H9 (cell line): Measurements from ENCODE around the gene NR1D1. TPM values are rescaled to one million over a fixed set of nuclear protein-coding genes. Genes with fewer than 3 reads are reported as not detected.

ENCODE experiments used
- DNase-seq: peaks from one replicate; pipeline ENCODE4 v3.0.0-alpha.2; 2017
- H2AFZ ChIP-seq: one replicate; pipeline ENCODE4 v1.6.1; 2013; ENCODE audit warnings: mild to moderate bottlenecking, low read length, control low read depth, moderate library complexity
- H2AK5ac ChIP-seq: 2 replicates; pipeline ENCODE4 v1.6.1; 2013; ENCODE audit warnings: low read length, control low read depth, mixed read lengths; ENCODE audit not compliant: insufficient read length
- H2BK120ac ChIP-seq: one replicate; pipeline ENCODE4 v1.6.1; 2013; ENCODE audit warnings: low read depth, mild to moderate bottlenecking, low read length, control low read depth, inconsistent platforms; ENCODE audit not compliant: poor library complexity, severe bottlenecking
- H2BK12ac ChIP-seq: 2 replicates; pipeline ENCODE4 v1.6.1; 2013; ENCODE audit warnings: low read length, control low read depth, mixed read lengths, low read depth; ENCODE audit not compliant: insufficient read length
- H2BK15ac ChIP-seq: 2 replicates; pipeline ENCODE4 v1.6.1; 2013; ENCODE audit warnings: low read depth, low read length, control low read depth
- H2BK20ac ChIP-seq: one replicate; pipeline ENCODE4 v1.6.1; 2013; ENCODE audit warnings: low read depth, mild to moderate bottlenecking, low read length, control low read depth, inconsistent platforms; ENCODE audit not compliant: poor library complexity, severe bottlenecking
- H2BK5ac ChIP-seq: 2 replicates; pipeline ENCODE4 v1.6.1; 2013; ENCODE audit warnings: low read length, control low read depth, mixed read lengths; ENCODE audit not compliant: insufficient read length
- H3K14ac ChIP-seq: 2 replicates; pipeline ENCODE4 v1.6.1; 2013; ENCODE audit warnings: low read length, control low read depth; ENCODE audit not compliant: insufficient read depth
- H3K18ac ChIP-seq: 2 replicates; pipeline ENCODE4 v1.6.1; 2013; ENCODE audit warnings: low read depth, mild to moderate bottlenecking, mixed read lengths, low read length, control low read depth; ENCODE audit not compliant: insufficient read length
- H3K23ac ChIP-seq: 2 replicates; pipeline ENCODE4 v1.6.1; 2013; ENCODE audit warnings: low read length, control low read depth, mixed read lengths, low read depth; ENCODE audit not compliant: insufficient read length
- H3K23me2 ChIP-seq: 2 replicates; pipeline ENCODE4 v1.6.1; 2013; ENCODE audit warnings: low read depth, mild to moderate bottlenecking, mixed read lengths, low read length, control low read depth; ENCODE audit not compliant: insufficient read length, poor library complexity, severe bottlenecking
- H3K27ac ChIP-seq: 2 replicates; pipeline ENCODE4 v1.5.1; 2013; ENCODE audit warnings: low read length, control low read depth, mixed read lengths, low read depth; ENCODE audit not compliant: insufficient read length
- H3K27me3 ChIP-seq: 2 replicates; pipeline ENCODE4 v1.6.1; 2013; ENCODE audit warnings: low read length, control low read depth, inconsistent platforms; ENCODE audit not compliant: insufficient read depth
- H3K4ac ChIP-seq: 2 replicates; pipeline ENCODE4 v1.6.1; 2013; ENCODE audit warnings: low read depth, mild to moderate bottlenecking, control low read depth, inconsistent platforms, low read length, moderate library complexity
- H3K4me1 ChIP-seq: 2 replicates; pipeline ENCODE4 v1.6.1; 2013; ENCODE audit warnings: low read length, control low read depth, inconsistent platforms; ENCODE audit not compliant: insufficient read depth
- H3K4me2 ChIP-seq: 2 replicates; pipeline ENCODE4 v1.6.1; 2013; ENCODE audit warnings: low read length, control low read depth, mixed read lengths; ENCODE audit not compliant: insufficient read length, insufficient read depth
- H3K56ac ChIP-seq: 2 replicates; pipeline ENCODE4 v1.6.1; 2013; ENCODE audit warnings: low read depth, mild to moderate bottlenecking, mixed read lengths, low read length, control low read depth; ENCODE audit not compliant: insufficient read length
- H3K79me1 ChIP-seq: 2 replicates; pipeline ENCODE4 v1.6.1; 2013; ENCODE audit warnings: low read depth, mild to moderate bottlenecking, moderate library complexity, low read length, control low read depth, inconsistent platforms; ENCODE audit not compliant: insufficient read depth, poor library complexity, severe bottlenecking
- H3K79me2 ChIP-seq: 2 replicates; pipeline ENCODE4 v1.6.1; 2013; ENCODE audit warnings: low read length, control low read depth, inconsistent platforms; ENCODE audit not compliant: insufficient read depth
- H3K9ac ChIP-seq: 2 replicates; pipeline ENCODE4 v1.6.1; 2013; ENCODE audit warnings: low read length, control low read depth, mixed read lengths; ENCODE audit not compliant: insufficient read length; ENCODE audit errors: extremely low read depth
- H3K9me3 ChIP-seq: one replicate; pipeline ENCODE4 v1.6.1; 2013; ENCODE audit warnings: low read depth, low read length, inconsistent platforms; ENCODE audit not compliant: control insufficient read depth
- H3T11ph ChIP-seq: one replicate; pipeline ENCODE4 v1.6.1; 2013; ENCODE audit warnings: mild to moderate bottlenecking, low read length, control low read depth, inconsistent platforms
- H4K20me1 ChIP-seq: one replicate; pipeline ENCODE4 v1.6.1; 2013; ENCODE audit not compliant: control insufficient read depth, insufficient read length, insufficient read depth
- H4K5ac ChIP-seq: 2 replicates; pipeline ENCODE4 v1.6.1; 2013; ENCODE audit warnings: low read depth, mild to moderate bottlenecking, mixed read lengths, low read length, control low read depth; ENCODE audit not compliant: insufficient read length
- H4K8ac ChIP-seq: replicated peaks from 2 replicates; pipeline ENCODE4 v1.6.1; 2013; ENCODE audit warnings: low read length, control low read depth, mixed read lengths, low read depth; ENCODE audit not compliant: insufficient read length
- H4K91ac ChIP-seq: 2 replicates; pipeline ENCODE4 v1.6.1; 2013; ENCODE audit warnings: low read depth, mild to moderate bottlenecking, moderate library complexity, mixed read lengths, low read length, control low read depth; ENCODE audit not compliant: insufficient read length
- H3K27ac Mint-ChIP-seq, 3 experiments: 2 replicates in 2 of 3; 3 replicates in 1 of 3; pipeline ENCODE4 v1.8.0; 2020 to 2021; ENCODE audit warnings: mixed read lengths in 3 of 3, mild to moderate bottlenecking in 1 of 3, moderate library complexity in 1 of 3
- H3K27me3 Mint-ChIP-seq: 2 replicates; pipeline ENCODE4 v1.8.0; 2021; ENCODE audit warnings: low read depth, mild to moderate bottlenecking, moderate library complexity, mixed read lengths
- H3K36me3 Mint-ChIP-seq, 3 experiments: 2 replicates in 2 of 3; 3 replicates in 1 of 3; pipeline ENCODE4 v1.8.0; 2020 to 2021; ENCODE audit warnings: low read depth in 3 of 3, mixed read lengths in 3 of 3; ENCODE audit not compliant: insufficient read depth in 1 of 3
- H3K4me1 Mint-ChIP-seq, 2 experiments: 2 replicates each; pipeline ENCODE4 v1.8.0; 2020; ENCODE audit warnings: mixed read lengths in 2 of 2
- H3K4me3 Mint-ChIP-seq, 2 experiments: 2 replicates in 1 of 2; 3 replicates in 1 of 2; pipeline ENCODE4 v1.8.0; 2020 to 2021; ENCODE audit warnings: mild to moderate bottlenecking in 2 of 2, mixed read lengths in 2 of 2, moderate library complexity in 1 of 2
- H3K9me3 Mint-ChIP-seq, 2 experiments: 2 replicates in 1 of 2; 3 replicates in 1 of 2; pipeline ENCODE4 v1.8.0; 2020; ENCODE audit warnings: mild to moderate bottlenecking in 2 of 2, mixed read lengths in 2 of 2, moderate library complexity in 1 of 2
- CTCF ChIP-seq: fragments of 200-600 bp; sonication (generic); conservative IDR thresholded peaks from 3 replicates; pipeline ENCODE4 v1.8.0; 2021; ENCODE audit warnings: antibody characterized with exemption, mild to moderate bottlenecking
- WGBS: extraction: QIAGEN DNeasy Blood & Tissue Kit; methylation state at CpG from one replicate; pipeline ENCODE4 v1.1.7; 2013; ENCODE audit warnings: missing lambda C conversion rate, low lambda C conversion rate, mixed read lengths; ENCODE audit not compliant: insufficient read length; ENCODE audit errors: extremely low coverage; 5-methylcytosine and 5-hydroxymethylcytosine counted together
- total RNA-seq: library from RNA; stranded (reverse); gene quantifications from 2 replicates; pipeline ENCODE4 v1.2.1, GENCODE V29; 2021

The NR1D1 gene
- total RNA-seq, 1 experiment from 2014 or later = 8.6 TPM

- H3K4me2 ChIP-seq = no peak overlapping the region
- no peak overlapping the region for H2AK5ac ChIP-seq
- H3K18ac ChIP-seq = no peak overlapping the region
- no peaks in the 10 kb centered on the region for H3K4me1 ChIP-seq
- no peaks in the 10 kb centered on the region for H3K9me3 ChIP-seq
- no peak for TF ChIP-seq CTCF
- H3T11ph ChIP-seq = no peak overlapping the region
- no peak overlapping the region for H2BK20ac ChIP-seq
- no peaks in the 10 kb centered on the region for H3K27me3 ChIP-seq
- Mint-ChIP-seq H3K4me1 (peaks cover 0 to 7% of the 10 kb centered on the region in 2 experiments; a peak in 2 of 4 replicates), H3K4me3 (no peak overlapping the region), H3K36me3 (peaks cover 69 to 96% (median 92%) of the 10 kb centered on the region in 3 experiments), H3K27ac (peak overlapping the region in 1 of 3 experiments; percentile 43; a peak in 1 of 7 replicates), H3K9me3 (no peaks in the 10 kb centered on the region), H3K27me3 (no peaks in the 10 kb centered on the region)
- no peaks in the 10 kb centered on the region for H3K23me2 ChIP-seq
- no peak overlapping the region for H3K56ac ChIP-seq
- no peak overlapping the region for H3K27ac ChIP-seq
- no peak overlapping the region for H2AFZ ChIP-seq
- H4K20me1 ChIP-seq = no peaks in the 10 kb centered on the region
- no peak overlapping the region for H3K23ac ChIP-seq
- H2BK12ac ChIP-seq = no peak overlapping the region
- H4K91ac ChIP-seq = no peak overlapping the region
- no peak for DNase-seq
- WGBS = no CpG with 5 or more reads among the region's 7 CpGs
- H4K5ac ChIP-seq = no peak overlapping the region
- no peak overlapping the region for H2BK120ac ChIP-seq
- no peak overlapping the region for H3K9ac ChIP-seq
- H2BK15ac ChIP-seq = no peak overlapping the region
- no peak overlapping the region for H3K4ac ChIP-seq
- H3K79me2 ChIP-seq = peaks cover 2% of the 10 kb centered on the region; the same call in 1 of the 2 replicates
- H3K79me1 ChIP-seq = peaks cover 6% of the 10 kb centered on the region
- H2BK5ac ChIP-seq = no peak overlapping the region
- H3K14ac ChIP-seq = no peak overlapping the region
- H4K8ac ChIP-seq = no peak overlapping the region
Observed at GRCh38 chr17:40130352-40131042, 30.1 kb upstream of the NR1D1 start.
